HepG2 (cell line): ENCODE data around the gene OAF. TPM values are rescaled to one million over a fixed set of nuclear protein-coding genes. Genes with fewer than 3 reads are reported as not detected.

ENCODE experiments used
- ATAC-seq: fragments of 200-7000 bp; cut with Tn5 transposase; 3 replicates; pipeline ENCODE4 v1.9.1; 2020; ENCODE audit warnings: mild to moderate bottlenecking, moderate library complexity
- BruUV-seq: library from RNA; stranded (reverse); fragments of 400-500 nt; replicated peaks from 2 replicates; lab custom pipeline; 2021; lab: Mats Ljungman, UMichigan
- CTCF ChIA-PET: fragments of 300-600 bp; formaldehyde crosslinking; extraction: SDS; loops from one replicate; lab custom pipeline; 2021; ENCODE audit warnings: low total read pairs, inconsistent platforms, low intra/inter-chr PET ratio; lab: Yijun Ruan, JAX
- POLR2A ChIA-PET: fragments of 350-600 bp; sonication (Branson Sonifier 250); formaldehyde crosslinking; loops from one replicate; lab custom pipeline; 2020; ENCODE audit warnings: antibody characterized with exemption, inconsistent platforms; lab: Yijun Ruan, JAX
- DNase-seq: peaks from one replicate; pipeline ENCODE4 v3.0.0-alpha.2; 2015; ENCODE audit warnings: low spot score
- FAIRE-seq: peaks from 3 replicates; lab custom pipeline; 2011; peaks lifted over from hg19 to GRCh38; lab: Jason Lieb, UNC
- H2AFZ ChIP-seq: one replicate; pipeline ENCODE4 v1.6.1; 2011; ENCODE audit warnings: low read length, inconsistent platforms
- H3K27ac ChIP-seq: fragments of 300-600 bp; 3 replicates; pipeline ENCODE4 v1.8.0; 2011; ENCODE audit warnings: mixed run types, mild to moderate bottlenecking, mixed read lengths, low read length, inconsistent platforms; ENCODE audit not compliant: insufficient read depth; ENCODE audit errors: extremely low read length
- H3K27me3 ChIP-seq, 2 experiments: fragments of 200-600 bp in 1 of 2; 2 replicates in 1 of 2; 3 replicates in 1 of 2; pipeline versions ENCODE4 v1.6.0 to v1.8.0; 2011; ENCODE audit warnings: low read length in 2 of 2, mild to moderate bottlenecking in 2 of 2, moderate library complexity in 2 of 2, inconsistent platforms in 1 of 2; ENCODE audit not compliant: insufficient read depth in 2 of 2, control insufficient read depth in 1 of 2
- H3K36me3 ChIP-seq, 2 experiments: fragments of 200-600 bp in 1 of 2; replicated peaks in 1 of 2; 2 replicates in 1 of 2; 3 replicates in 1 of 2; pipeline versions ENCODE4 v1.5.1 to v1.8.0; 2011; ENCODE audit warnings: low read length in 2 of 2, inconsistent platforms in 1 of 2; ENCODE audit not compliant: insufficient read depth in 2 of 2, control insufficient read depth in 1 of 2
- H3K4me1 ChIP-seq: 2 replicates; pipeline ENCODE4 v1.5.1; 2012; ENCODE audit warnings: low read length, inconsistent platforms; ENCODE audit not compliant: insufficient read depth
- H3K4me2 ChIP-seq: 2 replicates; pipeline ENCODE4 v1.6.0; 2011; ENCODE audit warnings: low read depth, low read length, inconsistent platforms
- H3K4me3 ChIP-seq, 3 experiments: fragments of 200-600 bp in 1 of 3; sonication (generic), shearing (Covaris generic) in 1 of 3; replicated peaks in 1 of 3; 2 replicates each; pipeline ENCODE4 v1.5.1; 2011 to 2016; ENCODE audit warnings: low read length in 3 of 3, inconsistent platforms in 2 of 3, low read depth in 2 of 3, mild to moderate bottlenecking in 2 of 3, control low read depth in 1 of 3, mixed read lengths in 1 of 3; ENCODE audit not compliant: insufficient read depth in 1 of 3
- H3K79me2 ChIP-seq: one replicate; pipeline ENCODE4 v1.6.1; 2011; ENCODE audit warnings: low read length, inconsistent platforms; ENCODE audit not compliant: insufficient read depth
- H3K9ac ChIP-seq: 2 replicates; pipeline ENCODE4 v1.6.0; 2011; ENCODE audit warnings: mild to moderate bottlenecking, low read depth, low read length, inconsistent platforms; ENCODE audit not compliant: insufficient read depth
- H3K9me3 ChIP-seq: 2 replicates; pipeline ENCODE4 v1.5.1; 2012; ENCODE audit warnings: mild to moderate bottlenecking, low read length
- H4K20me1 ChIP-seq: 2 replicates; pipeline ENCODE4 v1.6.0; 2011; ENCODE audit warnings: inconsistent platforms, mild to moderate bottlenecking, low read length, moderate library complexity; ENCODE audit not compliant: insufficient read depth
- DMAP1 ChIP-seq: IDR thresholded peaks from 2 replicates; pipeline ENCODE4 v1.6.1; 2016
- EZH2 ChIP-seq: conservative IDR thresholded peaks from 2 replicates; pipeline ENCODE4 v1.6.1; 2012; ENCODE audit warnings: mild to moderate bottlenecking, low read depth, low read length, moderate library complexity
- FOXP4 ChIP-seq: sonication (generic); formaldehyde crosslinking; IDR thresholded peaks from 2 replicates; pipeline ENCODE4 v1.4.0; 2020; ENCODE audit warnings: missing genetic modification reagents
- KLF13 ChIP-seq: sonication (generic); formaldehyde crosslinking; IDR thresholded peaks from 2 replicates; pipeline ENCODE4 v1.4.0; 2020; ENCODE audit warnings: mild to moderate bottlenecking, missing genetic modification reagents
- NFE2L1 ChIP-seq: sonication (generic); formaldehyde crosslinking; IDR thresholded peaks from 2 replicates; pipeline ENCODE4 v1.4.0; 2020; ENCODE audit warnings: missing genetic modification reagents, mild to moderate bottlenecking, borderline replicate concordance
- NFE2L2 ChIP-seq: fragments of 150-350 bp; IDR thresholded peaks from 2 replicates; pipeline ENCODE4 v1.6.1; 2014; ENCODE audit warnings: low read length
- SETDB1 ChIP-seq: sonication (generic); formaldehyde crosslinking; IDR thresholded peaks from 2 replicates; pipeline ENCODE4 v1.5.1; 2020; ENCODE audit warnings: missing genetic modification reagents, mild to moderate bottlenecking, borderline replicate concordance
- SNAPC4 ChIP-seq: sonication (generic); formaldehyde crosslinking; IDR thresholded peaks from 2 replicates; pipeline ENCODE4 v1.4.0; 2020; ENCODE audit warnings: mild to moderate bottlenecking, missing genetic modification reagents
- ZBTB7A ChIP-seq: sonication (generic); formaldehyde crosslinking; IDR thresholded peaks from 2 replicates; pipeline ENCODE4 v1.8.0; 2022; ENCODE audit warnings: mild to moderate bottlenecking, missing genetic modification reagents
- ZBTB7B ChIP-seq: sonication (generic); formaldehyde crosslinking; IDR thresholded peaks from 2 replicates; pipeline ENCODE4 v1.4.0; 2020; ENCODE audit warnings: missing genetic modification reagents
- ZKSCAN1 ChIP-seq: fragments of 150-350 bp; IDR thresholded peaks from 2 replicates; pipeline ENCODE4 v1.6.1; 2014; ENCODE audit warnings: low read length
- ZNF644 ChIP-seq: IDR thresholded peaks from 2 replicates; pipeline ENCODE4 v1.6.1; 2016; ENCODE audit warnings: low read depth
- ZNF761 ChIP-seq: sonication (generic); formaldehyde crosslinking; conservative IDR thresholded peaks from 2 replicates; pipeline ENCODE4 v1.4.0; 2020; ENCODE audit warnings: mild to moderate bottlenecking, missing genetic modification reagents
- ZNF776 ChIP-seq: sonication (generic); formaldehyde crosslinking; IDR thresholded peaks from 2 replicates; pipeline ENCODE4 v1.4.0; 2020; ENCODE audit warnings: mild to moderate bottlenecking, missing genetic modification reagents
- WGBS: methylation state at CpG from one replicate; pipeline ENCODE4 v1.1.6; 2017; ENCODE audit warnings: low lambda C conversion rate; 5-methylcytosine and 5-hydroxymethylcytosine counted together
- in situ Hi-C: cut with HindIII; loops from 2 replicates; pipeline ENCODE4 v1.10.0; 2017; ENCODE audit warnings: low pct_unique_long_range_greater_than_20kb; ENCODE audit not compliant: extremely low pct_ligation_motif_present
- intact Hi-C: fragments of 100-400 bp; cut with micrococcal nuclease; formaldehyde crosslinking; loops from one replicate; pipeline ENCODE4 v1.10.0; 2022; ENCODE audit not compliant: unreplicated experiment
- polyA plus RNA-seq, 8 experiments: library from polyadenylated mRNA; depleted of rRNA in 3 of 8; stranded (reverse) in 7 of 8; unstranded in 1 of 8; fragments of >200 nt; fragmentation: Illumina TruSeq in 4 of 8; extraction: Trizol in 4 of 8; gene quantifications; 2 replicates each; pipeline versions ENCODE4 v1.2.1 to v1.2.3, GENCODE V29; 2011 to 2016; ENCODE audit warnings: low read depth in 4 of 8, missing spikeins in 1 of 8, mixed read lengths in 1 of 8; ENCODE audit not compliant: insufficient read depth in 1 of 8
- total RNA-seq, 5 experiments: library from RNA; depleted of rRNA; stranded (reverse); fragments of >200 nt; fragmentation: Illumina TruSeq; extraction: Trizol; gene quantifications; 2 replicates each; pipeline ENCODE4 v1.2.3, GENCODE V29; 2016; ENCODE audit warnings: low read depth in 1 of 5
- TF ChIP-seq, protein P1 (sequence below): sonication (generic); formaldehyde crosslinking; IDR thresholded peaks from 2 replicates; pipeline ENCODE4 v1.4.0; 2020; ENCODE audit warnings: low read depth, mild to moderate bottlenecking, missing genetic modification reagents

Gene OAF
- total and polyA plus RNA-seq, 2 of the 13 experiments (the other 11 are each of a cell fraction or from before 2014, with no cell fraction given), result 63.7 to 94.6 TPM

DNA sequence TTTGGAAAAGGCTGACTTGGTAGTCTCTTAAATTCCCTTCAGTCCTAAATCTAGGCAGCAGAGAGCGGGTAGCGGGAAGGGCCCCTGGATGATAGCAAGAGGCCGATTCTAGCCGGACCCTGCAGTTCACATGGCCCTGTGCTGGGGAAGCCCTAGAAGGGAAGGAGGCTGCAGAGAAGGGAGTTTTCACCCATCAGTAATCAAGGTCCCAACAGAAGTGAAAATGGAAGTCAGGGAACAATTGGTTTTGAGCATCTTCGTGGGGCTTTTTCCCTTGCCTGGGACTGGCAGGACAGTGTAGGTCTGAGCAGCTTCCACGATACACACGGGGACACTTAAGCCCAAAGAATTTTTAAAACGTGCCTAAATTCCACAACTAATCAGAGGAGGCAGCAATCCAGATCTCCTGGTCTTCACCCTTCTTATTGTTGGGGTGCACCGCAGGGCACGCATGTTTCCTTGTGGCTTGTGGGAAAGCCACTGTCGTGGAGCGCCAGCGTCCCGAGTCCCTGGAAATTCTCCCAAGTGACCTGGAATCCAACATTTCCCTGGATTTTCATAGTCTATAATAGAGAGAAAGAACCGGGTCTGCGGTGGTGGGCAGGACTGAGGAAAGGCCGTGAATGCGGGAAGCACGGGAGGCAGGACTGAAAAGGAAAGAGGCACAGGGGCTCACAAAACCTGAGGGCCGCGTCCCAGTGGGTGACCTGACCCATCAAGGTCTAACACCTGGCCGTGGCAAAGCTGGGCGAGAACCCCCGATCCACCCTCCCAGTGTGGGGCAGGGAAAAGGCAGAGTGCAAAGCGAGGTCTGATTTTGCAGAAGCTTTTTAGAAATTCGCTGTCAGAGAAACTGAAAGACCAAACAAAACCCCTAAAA, 846 bp upstream of the OAF start:
- peaks cover 2 to 11% of the 10 kb centered on the region in 2 experiments; a peak in 4 of 5 replicates for H3K36me3 ChIP-seq
- DNase-seq (no peak), FAIRE-seq (no peak), ATAC-seq (no peak; the same call in 2 of the 3 replicates)
- 48% methylated on average over 25 of the region's 26 CpGs for WGBS
- H4K20me1 ChIP-seq, result peaks cover 6% of the 10 kb centered on the region
- ChIA-PET CTCF (no interaction called here), POLR2A (interaction anchor here (0.7 to 5.4 kb wide), 7 partner anchors 12 to 599 kb away, joined by 3 to 92 read pairs (median 6); no protein-coding TSS in a partner anchor)
- peak overlapping the region; percentile 88 for H3K4me2 ChIP-seq
- H3K4me1 ChIP-seq, result peaks cover 81% of the 10 kb centered on the region
- no peaks in the 10 kb centered on the region for H3K27me3 ChIP-seq
- peak overlapping the region; percentile 74 to 87 (median 86) for H3K4me3 ChIP-seq
- peak overlapping the region; percentile 66 for H3K27ac ChIP-seq
- peak overlapping the region; percentile 64 for H3K9ac ChIP-seq
- H3K79me2 ChIP-seq, result peaks cover 40% of the 10 kb centered on the region
- in situ Hi-C loops, result no loop called here
- no peak overlapping the region for H2AFZ ChIP-seq
- no peaks in the 10 kb centered on the region for H3K9me3 ChIP-seq
- intact Hi-C loops, result loop anchor here (2.0 kb wide), 1 partner anchor 27 kb away; no protein-coding TSS in a partner anchor
- BruUV-seq, result TSS peak; percentile 83
- no peak for TF ChIP-seq KLF13 (CRISPR knock-in tag)
- TF ChIP-seq NFE2L2, result no peak
- no peak for TF ChIP-seq EZH2
- TF ChIP-seq FOXP4, result 0 out of 2 replicates have a peak, but pooled peaks have one; percentile 20
- 0 out of 2 replicates have a peak, but pooled peaks have one; percentile 11 for TF ChIP-seq ZBTB7B (CRISPR knock-in tag)
- 0 out of 2 replicates have a peak, but pooled peaks have one; percentile 39 for TF ChIP-seq ZBTB7A (CRISPR knock-in tag)
- 0 out of 2 replicates have a peak, but pooled peaks have one; percentile 2 for TF ChIP-seq DMAP1 (CRISPR knock-in tag)
- TF ChIP-seq, protein P1, sequence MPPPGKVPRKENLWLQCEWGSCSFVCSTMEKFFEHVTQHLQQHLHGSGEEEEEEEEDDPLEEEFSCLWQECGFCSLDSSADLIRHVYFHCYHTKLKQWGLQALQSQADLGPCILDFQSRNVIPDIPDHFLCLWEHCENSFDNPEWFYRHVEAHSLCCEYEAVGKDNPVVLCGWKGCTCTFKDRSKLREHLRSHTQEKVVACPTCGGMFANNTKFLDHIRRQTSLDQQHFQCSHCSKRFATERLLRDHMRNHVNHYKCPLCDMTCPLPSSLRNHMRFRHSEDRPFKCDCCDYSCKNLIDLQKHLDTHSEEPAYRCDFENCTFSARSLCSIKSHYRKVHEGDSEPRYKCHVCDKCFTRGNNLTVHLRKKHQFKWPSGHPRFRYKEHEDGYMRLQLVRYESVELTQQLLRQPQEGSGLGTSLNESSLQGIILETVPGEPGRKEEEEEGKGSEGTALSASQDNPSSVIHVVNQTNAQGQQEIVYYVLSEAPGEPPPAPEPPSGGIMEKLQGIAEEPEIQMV, result no peak
- no peak for TF ChIP-seq SETDB1
- no peak for TF ChIP-seq ZKSCAN1
- TF ChIP-seq NFE2L1 (CRISPR knock-in tag), result no peak
- 0 out of 2 replicates have a peak, but pooled peaks have one; percentile 31 for TF ChIP-seq SNAPC4
- TF ChIP-seq ZNF761 (CRISPR knock-in tag), result 0 out of 2 replicates have a peak, but pooled peaks have one; percentile 31
- TF ChIP-seq ZNF776, result no peak
- TF ChIP-seq ZNF644 (CRISPR knock-in tag), result no peak
